SHP77 treated with DMSO at 0.1 percent for 48 hours (cell line): ENCODE data around the gene TFCP2L1.
"Not testable (repeated sequence)": the region's sequence is repeated elsewhere in the genome, so short reads cannot be mapped to it uniquely, and the experiment has no call there.

Experiments used
- DNase-seq: peaks from one replicate; lab custom pipeline; 2025; lab: John Stamatoyannopoulos, UW

Gene TFCP2L1

GRCh38 chr2:121295911-121296650, 11.1 kb upstream of the TFCP2L1 start:
- DNase-seq = no peak

- no peak for DNase-seq
Measured at GRCh38 chr2:121294881-121295840, 10.2 kb upstream of the TFCP2L1 start.

GRCh38 chr2:121293450-121294325, 8.7 kb upstream of the TFCP2L1 start:
- DNase-seq = no peak

GRCh38 chr2:121291251-121291580, 6.2 kb upstream of the TFCP2L1 start:
- no peak for DNase-seq

DNA sequence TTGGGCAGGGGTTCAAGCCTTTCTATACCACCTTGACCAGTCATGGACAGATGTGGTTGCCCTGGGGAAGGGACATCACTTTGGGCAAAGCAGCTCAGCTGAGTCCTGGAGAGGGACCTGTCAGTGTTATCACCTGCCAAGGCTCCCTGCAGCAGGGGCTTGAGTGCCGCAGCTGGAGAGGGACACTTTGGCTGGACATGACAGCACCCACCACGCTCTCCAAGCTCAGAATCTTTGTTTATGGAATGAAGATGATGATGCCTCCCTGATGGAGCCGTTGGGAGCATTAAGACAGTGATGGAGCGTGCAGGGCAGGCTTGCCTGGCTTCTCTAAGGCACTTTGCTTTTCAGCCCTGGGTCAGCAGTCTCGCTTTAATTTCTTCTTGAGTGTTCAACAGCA, 4.3 kb upstream of the TFCP2L1 start:
- no peak for DNase-seq

- no peak for DNase-seq
Measured at GRCh38 chr2:121288454-121289231, 3.6 kb upstream of the TFCP2L1 start.

GRCh38 chr2:121287956-121288355, 3.0 kb upstream of the TFCP2L1 start:
- no peak for DNase-seq

- DNase-seq = no peak
Measured at GRCh38 chr2:121287146-121287798, 2.3 kb upstream of the TFCP2L1 start.

GRCh38 chr2:121286506-121286905, 1.5 kb upstream of the TFCP2L1 start:
- DNase-seq = no peak

DNA sequence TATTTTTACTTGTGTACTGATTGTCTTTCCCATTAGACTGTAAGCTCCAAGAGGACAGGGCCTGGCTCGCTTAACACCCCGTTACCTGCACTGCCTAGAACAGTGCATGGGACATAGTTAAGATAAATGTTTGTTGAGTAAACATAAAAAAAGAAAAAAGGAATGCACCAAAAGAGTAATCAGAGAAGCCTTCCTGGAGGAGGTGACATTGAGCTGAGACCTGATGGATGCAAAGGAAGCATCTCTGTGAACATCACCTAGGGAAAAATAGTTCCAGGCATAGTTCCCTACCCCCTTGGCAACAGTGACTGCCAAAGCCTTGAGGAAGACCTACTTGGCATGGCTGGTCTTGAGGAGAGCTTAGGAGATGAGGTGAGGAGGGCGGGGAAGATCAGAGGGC, 924 bp upstream of the TFCP2L1 start:
- no peak for DNase-seq

GRCh38 chr2:121283670-121284462, 1.1 kb downstream of the TFCP2L1 start:
- DNase-seq = no peak

DNA sequence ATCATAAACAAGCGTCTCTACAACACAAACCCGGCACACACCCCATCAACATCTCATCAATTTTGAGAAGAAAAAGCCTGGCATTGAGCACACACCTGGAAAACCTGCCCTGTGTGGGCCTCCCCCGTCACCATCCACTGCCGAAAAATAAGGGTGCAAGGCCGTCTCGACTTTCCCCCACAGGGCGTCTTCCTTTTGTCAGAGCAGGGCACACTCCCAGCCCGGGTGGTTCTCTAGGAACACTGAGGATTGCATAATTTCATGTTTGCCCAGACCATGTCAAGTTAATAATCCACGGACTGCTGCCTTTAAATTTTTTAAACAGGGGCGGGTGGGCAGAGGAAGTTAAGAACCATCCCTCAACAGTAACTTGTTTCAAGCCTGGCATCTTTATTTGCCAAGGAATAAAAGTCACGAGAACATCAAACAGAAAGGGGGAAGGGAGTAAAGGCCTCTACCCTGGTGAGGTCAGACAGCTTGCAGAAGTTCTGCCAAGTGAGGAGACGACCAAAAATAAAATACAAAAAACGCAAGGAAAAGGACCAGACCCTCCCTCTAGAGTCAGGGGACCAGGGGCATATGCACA, 2.1 kb downstream of the TFCP2L1 start:
- no peak for DNase-seq

DNA sequence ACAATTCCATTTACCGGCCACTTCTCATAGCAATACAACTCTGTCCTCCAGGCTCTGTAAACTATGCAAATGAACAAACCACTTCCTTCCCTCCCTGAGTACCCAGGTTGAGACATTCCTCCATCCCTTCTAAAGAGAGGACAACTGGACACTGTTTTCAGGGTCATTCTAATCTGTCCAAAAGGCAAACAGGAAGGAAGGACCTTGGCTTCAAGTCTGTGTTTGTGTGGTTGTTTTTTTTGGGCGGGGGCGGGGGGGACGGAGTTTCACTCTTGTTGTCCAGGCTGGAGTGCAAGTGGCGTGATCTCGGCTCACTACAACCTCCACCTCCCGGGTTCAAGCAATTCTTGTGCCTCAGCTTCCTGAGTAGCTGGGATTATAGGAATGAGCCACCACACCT, 3.3 kb downstream of the TFCP2L1 start:
- DNase-seq = no peak

GRCh38 chr2:121281107-121281506, 3.9 kb downstream of the TFCP2L1 start:
- no peak for DNase-seq

DNA sequence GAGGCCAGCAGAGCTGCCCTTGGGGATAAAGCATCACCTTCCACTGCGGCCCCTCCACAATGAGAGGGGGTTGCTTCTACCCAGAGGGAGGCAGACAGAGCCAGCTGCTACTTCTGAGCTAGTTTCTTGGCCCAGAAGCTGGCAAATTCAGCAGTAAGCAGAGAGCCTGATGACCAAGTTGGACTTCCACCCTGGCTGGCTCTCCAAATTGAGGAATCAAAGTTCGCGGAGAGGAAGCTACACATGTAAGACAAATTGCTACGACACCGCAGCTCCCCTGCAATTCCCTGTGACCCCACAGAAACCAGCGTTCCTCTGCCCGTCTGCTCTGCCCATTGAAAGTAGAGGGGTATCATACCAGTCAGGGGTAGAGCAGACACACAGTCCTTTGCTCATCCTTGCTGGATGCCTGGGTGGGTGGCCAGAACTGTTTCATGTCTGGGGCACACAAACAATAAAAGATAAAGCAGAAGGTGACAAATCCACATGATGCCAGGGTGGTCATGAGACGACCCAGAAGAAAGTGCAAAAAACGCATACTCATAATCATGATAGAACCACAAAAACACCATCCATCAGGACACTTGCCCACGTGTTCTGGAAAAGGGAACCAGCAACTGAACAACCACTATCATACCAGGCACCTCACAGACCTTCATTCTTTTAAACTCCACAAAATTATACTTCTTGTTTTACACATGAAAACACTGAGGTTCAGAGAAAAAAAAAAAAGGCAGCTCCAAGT, 5.4 kb downstream of the TFCP2L1 start:
- no peak for DNase-seq

- no peak for DNase-seq
Measured at GRCh38 chr2:121276341-121276740, 8.7 kb downstream of the TFCP2L1 start.

DNA sequence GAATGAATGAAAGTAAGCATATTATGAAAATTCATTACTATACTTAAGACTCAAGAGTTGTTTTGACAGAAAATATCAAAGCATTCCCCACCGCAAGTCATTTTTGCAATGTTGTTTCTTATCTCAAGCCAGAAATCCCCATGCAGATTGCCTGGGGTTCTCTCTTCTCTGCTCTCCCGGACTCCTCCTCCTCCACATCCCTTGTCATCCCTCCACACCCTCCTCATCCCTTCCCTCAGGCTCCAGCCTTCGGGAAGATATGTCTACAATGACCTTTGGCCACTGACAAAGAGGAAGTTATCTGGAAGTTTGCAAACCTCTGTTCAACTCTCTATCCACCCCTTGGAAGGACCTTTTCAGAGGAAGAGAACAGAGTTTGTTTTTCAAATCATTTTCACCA, 11.9 kb downstream of the TFCP2L1 start:
- DNase-seq = no peak

DNA sequence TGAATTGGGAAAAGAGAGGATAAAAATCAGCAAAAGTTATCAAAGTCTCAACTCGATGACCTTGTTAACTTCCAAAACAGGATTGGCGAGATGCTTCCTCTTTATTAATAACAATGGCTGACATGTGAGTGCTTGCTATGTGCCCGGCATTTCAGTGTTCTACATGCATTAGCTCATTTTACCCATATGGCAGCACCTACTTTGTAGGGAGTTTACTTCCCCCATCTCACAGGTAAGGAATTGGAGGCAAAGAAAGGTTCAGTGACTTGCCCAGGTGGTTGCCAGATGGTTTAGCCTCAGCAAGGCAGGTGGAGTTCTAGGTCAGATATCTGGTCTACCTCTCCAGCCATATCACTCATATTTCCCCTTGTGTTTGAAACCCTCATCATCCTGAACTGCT, 12.4 kb downstream of the TFCP2L1 start:
- no peak for DNase-seq

DNA sequence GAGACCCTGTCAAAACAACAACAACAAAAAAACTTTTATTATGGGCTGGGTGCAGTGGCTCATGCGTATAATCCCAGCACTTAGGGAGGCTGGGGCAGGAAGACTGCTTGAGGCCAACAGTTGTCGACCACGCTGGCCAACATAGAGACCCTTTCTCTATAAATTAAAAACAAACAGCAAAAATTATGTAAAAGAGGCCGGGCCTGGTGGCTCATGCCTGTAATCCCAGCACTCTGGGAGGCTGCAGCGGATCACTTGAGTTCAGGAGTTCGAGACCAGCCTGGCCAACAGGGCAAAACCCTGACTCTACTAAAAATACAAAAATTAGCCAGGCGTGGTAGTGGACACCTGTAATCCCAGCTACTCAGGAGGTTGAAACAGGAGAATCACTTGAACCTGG, 15.6 kb downstream of the TFCP2L1 start:
- not testable (repeated sequence) for DNase-seq
